EH (cell line): Measurements from ENCODE around the gene SMIM23.
A peak's percentile ranks its signal among the peaks of the same experiment; 100 is the strongest.

Experiments used
- DNase-seq: peaks from one replicate; pipeline ENCODE4 v3.0.0-alpha.2; 2015; ENCODE audit warnings: low read depth

Gene SMIM23

GRCh38 chr5:171816666-171817065, 31.0 kb downstream of the SMIM23 start:
- DNase-seq, result no peak

- DNase-seq, result no peak
These were observed 34.9 kb downstream of the SMIM23 start for GRCh38 chr5:171820561-171820960.

- DNase-seq, result no peak
These were observed 35.7 kb downstream of the SMIM23 start for GRCh38 chr5:171821286-171821685.

GRCh38 chr5:171823269-171823668, 37.7 kb downstream of the SMIM23 start:
- no peak for DNase-seq

GRCh38 chr5:171825051-171825450, 39.4 kb downstream of the SMIM23 start:
- no peak for DNase-seq

GRCh38 chr5:171826132-171826531, 40.5 kb downstream of the SMIM23 start:
- DNase-seq, result peak; percentile 17

GRCh38 chr5:171827162-171827561, 41.5 kb downstream of the SMIM23 start:
- no peak for DNase-seq

GRCh38 chr5:171830686-171831085, 45.1 kb downstream of the SMIM23 start:
- no peak for DNase-seq

GRCh38 chr5:171832775-171833174, 47.2 kb downstream of the SMIM23 start:
- no peak for DNase-seq

GRCh38 chr5:171834461-171834860, 48.8 kb downstream of the SMIM23 start:
- no peak for DNase-seq

- DNase-seq, result no peak
These were observed 49.4 kb downstream of the SMIM23 start for GRCh38 chr5:171835066-171835465.

GRCh38 chr5:171837522-171837921, 51.9 kb downstream of the SMIM23 start:
- DNase-seq, result no peak

GRCh38 chr5:171838066-171838465, 52.4 kb downstream of the SMIM23 start:
- DNase-seq, result no peak

GRCh38 chr5:171839112-171839511, 53.5 kb downstream of the SMIM23 start:
- DNase-seq, result no peak

GRCh38 chr5:171840066-171840465, 54.4 kb downstream of the SMIM23 start:
- no peak for DNase-seq
